SK-N-MC (cell line): ENCODE measurements around the gene ZBTB17.

Experiments
- EZH2 ChIP-seq: fragments of 200-600 bp; sonication (generic); IDR thresholded peaks from one replicate; pipeline ENCODE4 v1.6.1; 2017; ENCODE audit warnings: antibody characterized with exemption
- POLR2AphosphoS5 ChIP-seq: IDR thresholded peaks from 2 replicates; pipeline ENCODE4 v1.6.1; 2012; ENCODE audit warnings: mild to moderate bottlenecking, low read depth, low read length, borderline replicate concordance

DNA sequence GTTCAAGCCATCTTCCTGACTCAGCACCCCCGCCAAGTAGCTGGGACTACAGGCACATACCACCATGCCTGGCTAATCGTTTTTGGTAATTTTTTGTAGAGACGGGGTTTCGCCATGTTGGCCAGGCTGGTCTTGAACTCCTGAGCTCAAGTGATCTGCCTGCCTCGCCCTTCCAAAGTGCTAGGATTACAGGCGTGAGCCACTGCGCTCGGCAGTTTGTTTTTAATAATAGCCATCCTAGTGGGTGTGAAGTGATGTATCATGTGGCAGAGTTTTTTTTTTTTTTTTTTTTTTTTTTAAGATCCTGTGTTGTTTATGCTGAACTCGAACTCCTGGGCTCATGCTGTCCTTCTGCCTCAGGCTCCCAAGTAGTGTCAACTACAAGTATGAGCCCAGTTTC, 76.6 kb downstream of the ZBTB17 start:
- TF ChIP-seq POLR2AphosphoS5, result no peak
- no peak for TF ChIP-seq EZH2
